22Rv1 (cell line): ENCODE results near the gene PDGFD.

ENCODE experiments used
- ZFX ChIP-seq: fragments of 450-650 bp; IDR thresholded peaks from 2 replicates; pipeline ENCODE4 v1.6.1; 2017; ENCODE audit warnings: antibody characterized with exemption, borderline replicate concordance
- TF ChIP-seq, protein P1 (sequence below): fragments of 450-650 bp; IDR thresholded peaks from 2 replicates; pipeline ENCODE4 v1.5.1; 2017; ENCODE audit warnings: mild to moderate bottlenecking

DNA sequence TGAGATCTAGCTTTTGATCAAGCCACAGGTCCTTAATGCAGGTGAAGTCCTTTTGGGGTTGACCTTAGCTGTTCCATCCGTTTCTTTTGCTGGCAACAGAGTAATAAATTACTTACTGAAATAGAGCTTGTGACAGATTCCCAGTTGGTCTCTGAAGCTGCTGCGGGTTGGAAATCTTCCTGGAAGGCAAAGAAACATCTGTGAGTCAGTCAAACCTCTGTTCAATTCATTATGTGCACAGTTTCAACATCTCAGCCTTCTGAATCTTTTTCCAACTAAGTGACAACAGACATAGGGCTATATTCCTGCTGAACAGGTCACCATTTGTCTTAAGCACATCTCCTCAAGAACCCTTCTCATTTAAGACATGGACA is 216.4 kb downstream of the PDGFD start:
- TF ChIP-seq, protein P1, sequence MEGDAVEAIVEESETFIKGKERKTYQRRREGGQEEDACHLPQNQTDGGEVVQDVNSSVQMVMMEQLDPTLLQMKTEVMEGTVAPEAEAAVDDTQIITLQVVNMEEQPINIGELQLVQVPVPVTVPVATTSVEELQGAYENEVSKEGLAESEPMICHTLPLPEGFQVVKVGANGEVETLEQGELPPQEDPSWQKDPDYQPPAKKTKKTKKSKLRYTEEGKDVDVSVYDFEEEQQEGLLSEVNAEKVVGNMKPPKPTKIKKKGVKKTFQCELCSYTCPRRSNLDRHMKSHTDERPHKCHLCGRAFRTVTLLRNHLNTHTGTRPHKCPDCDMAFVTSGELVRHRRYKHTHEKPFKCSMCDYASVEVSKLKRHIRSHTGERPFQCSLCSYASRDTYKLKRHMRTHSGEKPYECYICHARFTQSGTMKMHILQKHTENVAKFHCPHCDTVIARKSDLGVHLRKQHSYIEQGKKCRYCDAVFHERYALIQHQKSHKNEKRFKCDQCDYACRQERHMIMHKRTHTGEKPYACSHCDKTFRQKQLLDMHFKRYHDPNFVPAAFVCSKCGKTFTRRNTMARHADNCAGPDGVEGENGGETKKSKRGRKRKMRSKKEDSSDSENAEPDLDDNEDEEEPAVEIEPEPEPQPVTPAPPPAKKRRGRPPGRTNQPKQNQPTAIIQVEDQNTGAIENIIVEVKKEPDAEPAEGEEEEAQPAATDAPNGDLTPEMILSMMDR: no peak
- TF ChIP-seq ZFX: no peak
